ENCODE data around the gene NHERF1.
A peak's percentile ranks its signal among the peaks of the same experiment; 100 is the strongest.

Gene NHERF1

DNA sequence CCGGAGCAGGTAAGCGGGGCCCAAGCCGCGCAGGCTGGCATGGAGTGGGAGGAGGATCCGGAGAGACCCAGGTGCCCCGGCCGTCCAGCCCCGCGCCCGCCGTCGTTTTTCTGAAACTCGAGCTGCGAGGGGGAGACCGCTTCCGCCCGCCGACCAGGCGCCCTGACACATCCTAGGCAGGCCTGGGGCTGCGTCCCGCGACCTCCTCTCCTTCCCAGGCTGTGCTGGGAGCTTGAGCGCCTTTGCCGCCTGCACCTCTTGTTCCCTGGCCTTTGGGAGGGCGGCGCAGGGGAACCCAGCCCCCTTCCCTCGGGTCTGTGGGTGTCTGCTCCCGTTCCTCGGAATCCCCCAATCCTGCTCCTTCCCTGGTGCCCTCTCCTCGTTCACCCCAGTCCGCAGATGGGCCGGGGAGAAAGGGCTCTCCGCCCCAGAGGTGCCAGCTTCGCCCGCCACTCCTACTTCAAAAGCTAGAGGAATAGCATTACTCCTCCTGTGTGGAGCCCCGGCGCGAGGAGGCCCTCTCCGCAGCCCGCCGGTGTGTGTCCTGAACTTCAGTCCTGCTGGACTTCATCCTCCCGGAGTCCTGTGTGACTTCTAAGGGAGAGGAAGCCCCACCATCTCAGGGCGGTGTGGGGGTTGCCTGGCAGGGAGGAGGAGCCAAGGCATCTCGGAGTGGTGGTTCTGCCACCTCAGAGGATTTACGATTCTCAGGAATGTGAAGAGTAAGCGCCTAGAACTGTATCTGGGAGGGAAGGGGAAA, 1.0 kb downstream of the NHERF1 start:
- FAIRE-seq (peak; percentile 5), DNase-seq (ENCODE audit: low spot score) (peak; percentile 54)

DNA sequence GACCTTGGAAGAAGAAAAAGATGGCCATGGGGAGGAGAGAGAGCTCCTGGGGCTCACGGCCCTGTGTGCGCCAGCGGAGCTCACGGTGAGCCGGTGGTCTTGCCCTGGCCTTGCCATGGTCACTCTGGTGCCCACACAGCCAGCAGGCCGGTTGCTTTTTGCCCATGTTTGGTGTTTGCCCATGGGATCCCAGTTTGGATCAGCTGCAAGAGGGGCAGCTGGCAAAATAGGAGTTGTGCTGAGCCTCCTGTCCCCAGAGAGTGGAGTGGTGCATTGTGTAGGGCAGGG, 1.6 kb downstream of the NHERF1 start:
- DNase-seq (ENCODE audit: low spot score) (no peak), FAIRE-seq (no peak)

DNA sequence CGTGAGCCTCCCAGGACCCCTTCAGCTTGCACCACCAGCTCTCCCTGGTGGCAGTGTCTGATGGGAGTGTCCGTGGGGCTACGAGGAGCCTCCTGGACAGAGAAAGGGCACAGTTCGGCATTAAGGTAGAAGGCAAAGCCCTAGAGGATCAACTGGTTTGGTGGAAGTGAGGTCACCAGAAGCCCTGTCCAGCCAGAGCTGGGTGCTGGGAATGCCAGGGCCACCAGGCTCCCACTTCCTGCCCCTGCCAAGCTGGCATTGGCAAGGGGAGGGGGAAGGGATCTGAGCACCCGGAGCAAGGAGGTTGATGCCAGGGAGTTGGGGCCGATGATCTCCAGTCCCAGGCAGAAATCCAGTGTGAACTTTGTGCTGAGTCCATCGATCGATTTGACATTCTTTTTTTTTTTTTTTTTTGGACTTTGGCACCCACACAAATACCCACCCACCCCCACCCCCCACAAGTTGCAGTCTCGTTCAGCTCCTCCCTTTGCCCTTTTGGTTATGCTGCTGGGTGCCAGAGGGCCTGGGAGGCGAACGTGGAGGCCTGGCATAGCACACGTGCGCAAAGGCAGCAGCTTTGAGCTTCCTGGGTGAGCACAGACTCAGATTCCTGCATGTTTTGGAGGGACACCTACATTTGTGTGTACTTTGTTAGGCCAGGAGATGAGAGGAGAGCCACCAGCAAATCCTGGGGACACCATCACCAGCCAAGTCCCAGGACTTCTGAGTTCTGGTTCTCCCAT, 2.1 kb downstream of the NHERF1 start:
- DNase-seq (ENCODE audit: low spot score), result no peak
- FAIRE-seq, result no peak

DNA sequence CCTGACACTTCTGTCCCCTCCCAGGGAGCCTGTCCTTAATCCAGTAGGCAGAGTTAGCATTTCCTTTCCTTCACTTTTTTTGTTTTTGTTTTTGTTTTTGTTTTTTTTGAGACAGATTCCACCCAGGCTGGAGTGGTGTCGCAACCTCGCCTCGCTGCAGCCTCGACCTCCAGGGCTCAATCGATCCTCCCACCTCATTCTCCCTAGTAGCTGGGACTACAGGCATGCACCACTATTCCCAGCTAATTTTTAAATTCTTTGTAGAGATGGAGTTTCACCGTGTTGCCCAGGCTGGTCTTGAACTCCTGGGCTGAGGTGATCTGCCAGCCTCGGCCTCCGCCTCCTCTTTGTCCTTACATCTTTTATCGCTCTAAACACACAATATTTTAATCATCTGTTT, 4.0 kb downstream of the NHERF1 start:
- DNase-seq (ENCODE audit: low spot score), result no peak
- no peak for FAIRE-seq

DNA sequence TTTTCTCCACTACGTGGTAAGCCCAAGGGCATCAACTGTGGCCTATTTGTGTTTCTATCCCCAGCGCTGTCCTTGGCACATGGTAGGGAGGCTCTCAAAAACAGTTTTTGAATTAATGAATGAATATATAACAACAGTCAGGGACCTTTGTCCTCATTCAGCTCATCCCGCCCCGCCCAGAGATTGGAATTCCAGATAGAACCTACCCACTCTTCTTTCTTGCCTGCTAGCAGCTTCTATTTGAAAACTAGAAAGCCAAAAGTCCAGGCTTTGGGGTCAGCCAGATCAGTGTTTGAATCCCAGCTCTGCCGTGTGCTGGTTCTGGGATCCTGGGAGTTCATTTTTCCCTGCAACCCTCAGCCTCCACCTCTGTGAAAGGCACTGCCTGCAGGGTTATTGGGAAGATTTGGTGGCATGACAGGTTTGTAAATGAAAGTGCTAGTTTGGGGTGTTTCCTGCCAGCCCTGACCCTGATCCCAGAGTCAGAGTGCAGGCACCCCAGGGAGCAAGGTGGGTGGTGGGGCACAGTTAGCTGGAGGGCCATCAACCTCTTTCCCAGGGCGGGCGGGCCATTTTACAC, 4.5 kb downstream of the NHERF1 start:
- no peak for FAIRE-seq

DNA sequence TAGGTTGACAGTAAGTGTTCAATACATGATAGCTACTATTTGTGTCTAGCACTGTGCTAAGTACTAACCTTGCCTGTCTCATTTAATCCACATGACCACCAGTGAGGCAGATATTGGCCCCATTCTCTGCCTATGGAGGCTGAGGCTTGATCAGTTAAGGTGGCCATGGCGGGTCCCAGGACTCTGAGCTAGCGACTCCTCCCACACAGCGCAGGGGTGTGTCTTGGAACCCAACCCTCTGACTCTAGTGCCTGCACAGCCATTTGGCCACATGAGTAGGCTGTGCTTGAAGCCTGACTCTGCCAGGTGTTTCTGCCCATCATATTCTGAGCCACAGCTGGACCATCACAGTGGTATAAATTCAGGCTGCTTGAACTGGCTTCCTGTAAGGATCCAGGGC, 6.4 kb downstream of the NHERF1 start:
- FAIRE-seq, result no peak
- DNase-seq (ENCODE audit: low spot score), result no peak

More for the DNA sequence above, 4.5 kb downstream of the NHERF1 start:
- no peak for DNase-seq (ENCODE audit: low spot score)

DNA sequence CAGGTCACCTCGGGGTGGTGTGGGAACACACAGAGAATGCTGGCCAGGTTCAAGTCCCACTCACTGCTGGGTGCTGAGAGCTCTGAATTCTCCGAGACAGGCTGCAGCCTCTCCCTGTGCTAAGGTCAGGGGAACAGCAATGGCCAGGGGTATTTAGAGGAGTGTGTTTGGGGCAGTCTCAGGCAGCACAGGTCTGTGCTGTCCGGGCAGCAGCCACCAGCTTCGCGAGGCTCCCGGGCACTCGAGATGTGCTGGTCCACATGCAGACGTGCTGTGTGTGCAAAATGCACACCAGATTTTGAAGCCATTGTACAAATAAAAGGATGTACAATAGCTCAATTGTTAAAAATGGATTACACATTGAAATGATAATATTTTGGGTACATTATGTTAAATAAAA, 7.1 kb downstream of the NHERF1 start:
- FAIRE-seq (peak; percentile 63), DNase-seq (ENCODE audit: low spot score) (no peak)

DNA sequence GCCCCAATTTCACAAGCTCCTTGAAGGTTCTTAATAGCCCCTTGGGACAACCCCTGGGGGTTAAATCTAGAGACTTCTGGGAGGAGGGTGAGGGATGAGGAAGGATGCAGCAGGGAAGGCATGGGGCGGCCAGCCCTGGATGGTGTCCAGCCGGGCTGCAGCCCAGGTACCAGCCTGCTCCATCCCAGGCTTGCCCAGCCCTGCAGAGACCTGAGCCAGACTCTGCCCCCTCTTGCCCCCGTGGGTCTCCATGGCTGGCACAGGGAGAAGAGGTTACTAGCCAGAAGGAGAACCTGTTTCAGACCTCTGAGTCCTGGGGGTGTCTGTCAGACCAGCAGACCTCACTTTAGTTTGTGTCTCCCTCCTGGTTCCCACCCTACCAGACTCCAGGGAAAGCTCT, 8.5 kb downstream of the NHERF1 start:
- no peak for FAIRE-seq
- no peak for DNase-seq (ENCODE audit: low spot score)

DNA sequence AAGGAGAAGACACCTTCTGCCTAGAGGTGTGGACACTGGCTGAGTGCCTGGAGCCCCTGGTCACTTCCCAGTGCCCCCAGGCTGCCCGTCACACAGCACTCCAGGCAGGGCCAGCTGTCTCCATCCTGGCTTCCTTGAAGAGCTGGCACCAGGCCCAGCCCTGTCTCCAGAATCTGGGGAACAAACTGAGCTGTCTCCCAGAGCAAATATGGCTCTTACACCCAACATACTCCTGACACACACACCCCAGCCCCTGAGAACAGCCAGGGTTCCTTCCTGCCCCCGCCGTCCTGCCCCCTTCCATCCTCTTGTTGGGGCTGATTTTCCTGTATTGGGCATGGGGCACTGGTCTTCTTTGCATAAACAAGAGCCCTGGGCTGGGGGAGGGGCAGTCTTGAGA, 9.1 kb downstream of the NHERF1 start:
- DNase-seq (ENCODE audit: low spot score) (no peak), FAIRE-seq (no peak)

DNA sequence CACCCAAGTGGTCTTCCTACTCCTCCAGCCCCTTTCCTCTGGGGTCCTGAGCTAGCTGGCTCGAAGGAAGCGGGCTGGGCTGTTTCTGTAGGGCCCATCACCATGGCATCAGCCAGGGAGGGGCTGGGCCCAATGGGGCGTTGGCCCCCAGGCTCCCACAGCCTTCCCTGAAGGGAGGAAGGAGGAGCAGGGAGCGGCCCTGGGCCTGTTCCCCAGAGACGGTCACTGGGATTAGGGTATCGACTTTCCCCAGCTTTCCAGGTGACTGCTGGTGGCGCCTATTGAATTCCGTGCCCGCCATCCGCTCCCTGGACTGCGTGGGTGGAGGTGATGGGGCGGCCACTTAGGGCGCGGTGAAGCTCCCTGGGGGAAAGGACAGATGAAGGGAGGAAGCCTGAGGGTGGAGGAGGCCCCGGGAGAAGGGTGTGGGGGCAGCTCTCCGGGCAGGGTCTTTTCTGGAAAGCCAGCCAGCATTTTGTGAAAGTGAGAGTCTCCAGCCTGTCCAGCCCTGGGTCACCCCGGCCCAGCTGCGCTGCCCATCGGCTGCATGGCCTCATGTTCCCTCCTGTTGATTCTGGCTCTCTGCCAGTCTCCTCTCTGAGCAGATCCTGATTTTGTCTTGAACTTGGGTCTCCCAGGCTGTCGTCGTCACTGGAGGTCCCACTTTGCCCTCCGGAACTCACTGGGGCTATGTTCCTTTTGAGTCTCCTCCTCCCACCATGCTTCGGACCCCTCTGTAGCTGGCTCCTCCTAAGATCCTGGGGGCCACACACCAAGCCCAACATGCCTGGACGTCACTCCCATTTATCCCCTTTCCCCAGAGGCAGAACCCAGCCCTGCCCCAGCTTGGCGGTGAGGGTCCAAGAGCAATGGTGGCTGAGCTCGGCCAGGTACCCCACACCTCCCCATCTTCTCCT, 9.8 kb downstream of the NHERF1 start:
- DNase-seq (ENCODE audit: low spot score) (no peak), FAIRE-seq (peak; percentile 58)

DNA sequence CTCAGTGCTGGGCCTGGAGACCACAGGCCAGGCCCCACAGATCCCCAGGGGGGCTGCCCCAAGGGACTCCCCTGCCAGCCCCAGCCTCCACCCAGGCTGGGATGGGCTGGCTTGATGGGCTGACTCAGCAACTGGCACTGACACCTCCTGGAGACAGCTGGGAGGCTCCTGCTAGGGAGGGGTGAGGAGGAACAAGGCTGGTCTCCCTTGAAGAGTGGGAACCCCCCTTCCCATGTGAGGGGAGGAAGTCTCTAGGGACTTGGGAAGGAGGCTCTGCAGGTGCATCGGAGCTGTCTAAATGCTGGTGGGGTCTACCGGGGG, 10.4 kb downstream of the NHERF1 start:
- no peak for DNase-seq (ENCODE audit: low spot score)
- peak; percentile 32 for FAIRE-seq

DNA sequence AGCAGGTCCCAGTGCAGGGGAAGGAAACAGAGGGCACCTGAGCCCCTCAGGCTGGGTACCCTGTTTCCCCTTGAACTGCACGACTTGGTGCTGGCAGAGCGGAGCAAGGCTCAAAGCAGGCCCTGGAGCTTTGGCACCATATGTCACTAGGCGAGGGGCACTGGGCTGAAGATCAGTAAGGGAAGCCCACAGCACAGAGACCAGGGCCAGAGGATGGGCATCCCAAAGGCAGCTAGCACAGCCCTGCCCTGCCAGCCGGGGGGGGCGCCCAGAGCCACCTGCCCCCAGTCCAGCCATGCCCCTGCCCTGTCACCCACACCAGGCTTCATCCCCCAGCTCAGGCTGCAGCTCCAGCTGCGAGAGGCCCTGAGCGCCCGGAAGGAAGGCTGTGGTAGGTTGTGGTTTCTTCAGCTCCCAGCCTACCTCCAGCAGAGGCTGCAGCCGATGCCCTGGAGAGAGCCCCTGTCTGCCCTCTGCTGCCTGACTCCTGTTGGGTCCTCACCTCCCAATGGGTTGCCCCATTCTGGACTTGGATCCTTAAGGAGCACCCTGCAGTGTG, 10.9 kb downstream of the NHERF1 start:
- FAIRE-seq, result peak; percentile 86
- DNase-seq (ENCODE audit: low spot score), result no peak

DNA sequence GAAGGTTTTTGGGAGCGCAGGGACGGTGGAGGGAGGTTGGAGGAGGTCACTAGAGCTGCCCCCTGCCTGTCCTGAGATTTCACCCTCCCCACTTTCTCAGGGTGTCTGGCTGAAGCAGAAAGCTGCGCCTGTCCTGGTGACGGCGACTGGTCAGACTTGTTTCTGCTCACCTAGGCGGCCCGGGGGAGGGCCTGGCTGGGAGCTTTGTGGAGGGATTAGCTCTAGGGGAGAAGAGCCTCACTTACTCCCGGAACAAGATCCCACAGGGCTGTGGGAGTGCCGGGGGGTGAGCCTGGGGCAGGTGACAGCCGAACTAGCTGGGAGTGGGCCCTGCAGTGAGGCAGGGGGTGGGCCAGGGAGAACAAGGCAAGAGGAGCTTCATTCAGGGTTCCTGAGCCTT, 11.5 kb downstream of the NHERF1 start:
- no peak for DNase-seq (ENCODE audit: low spot score)
- FAIRE-seq, result no peak

DNA sequence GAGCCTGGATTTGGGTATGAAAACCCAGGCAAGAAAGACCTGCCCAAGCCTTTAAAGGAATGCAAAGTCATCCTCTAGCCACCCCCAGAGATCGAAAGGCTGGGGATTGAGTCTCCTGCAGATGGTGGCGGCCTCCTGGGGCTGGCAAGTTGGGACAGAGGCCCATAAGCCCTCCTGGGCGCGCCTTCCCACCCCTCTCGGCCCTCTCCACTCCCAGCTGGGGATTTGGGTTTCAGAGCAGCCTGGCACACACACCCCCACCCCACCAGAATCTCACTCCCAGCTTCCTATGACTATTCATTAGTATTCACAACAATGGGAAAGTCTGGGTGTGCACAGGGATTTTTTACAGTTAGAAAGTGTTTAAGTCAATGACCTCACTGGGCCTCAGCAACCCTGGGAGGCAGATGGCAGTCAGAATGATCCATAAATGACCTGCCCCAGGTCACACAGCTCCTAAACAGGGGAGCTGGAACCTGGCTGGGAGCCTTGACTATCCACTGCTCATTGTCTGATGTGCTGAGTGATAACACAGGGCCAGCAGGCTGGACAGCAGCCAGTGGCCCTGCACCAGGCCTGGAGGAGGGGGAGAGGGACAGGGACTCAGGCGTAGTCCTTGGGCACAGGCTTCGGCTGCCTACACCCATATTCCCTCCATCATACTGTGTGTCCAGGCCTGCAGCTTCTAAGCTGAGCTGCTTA, 12.1 kb downstream of the NHERF1 start:
- DNase-seq (ENCODE audit: low spot score), result no peak
- FAIRE-seq, result peak; percentile 56

DNA sequence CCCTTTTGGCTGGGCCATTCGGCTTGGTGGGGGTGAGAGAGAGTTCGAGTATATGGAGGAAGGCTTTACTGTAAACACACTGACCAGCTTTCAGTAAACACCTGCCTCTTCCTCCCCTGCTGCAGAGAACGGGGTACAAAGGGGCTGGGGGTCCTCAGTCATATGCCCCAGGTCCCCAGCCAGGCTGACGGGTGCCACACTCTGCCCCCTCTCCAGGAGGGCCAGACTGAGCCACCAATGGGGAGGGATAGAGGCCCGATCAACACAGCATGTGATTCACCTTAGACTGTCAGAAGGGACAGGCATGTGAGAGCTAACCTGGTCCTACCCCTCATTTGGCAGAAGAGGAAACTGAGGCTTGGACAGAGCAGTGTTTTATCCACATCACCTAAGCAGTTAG, 13.0 kb downstream of the NHERF1 start:
- no peak for FAIRE-seq
- no peak for DNase-seq (ENCODE audit: low spot score)

DNA sequence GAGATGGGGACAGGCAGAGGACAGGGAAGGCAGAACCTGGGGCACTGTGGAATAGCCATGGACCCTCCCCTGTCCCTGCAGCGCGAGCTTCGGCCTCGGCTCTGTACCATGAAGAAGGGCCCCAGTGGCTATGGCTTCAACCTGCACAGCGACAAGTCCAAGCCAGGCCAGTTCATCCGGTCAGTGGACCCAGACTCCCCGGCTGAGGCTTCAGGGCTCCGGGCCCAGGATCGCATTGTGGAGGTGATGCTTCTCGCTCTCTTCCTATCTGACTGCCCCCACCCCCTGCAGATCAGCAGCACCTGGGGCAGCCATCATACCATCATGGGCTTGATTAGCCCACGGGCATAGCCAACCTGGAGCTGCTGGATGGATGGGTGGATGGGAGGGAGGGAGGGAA, 13.5 kb downstream of the NHERF1 start:
- DNase-seq (ENCODE audit: low spot score), result no peak
- FAIRE-seq, result no peak

DNA sequence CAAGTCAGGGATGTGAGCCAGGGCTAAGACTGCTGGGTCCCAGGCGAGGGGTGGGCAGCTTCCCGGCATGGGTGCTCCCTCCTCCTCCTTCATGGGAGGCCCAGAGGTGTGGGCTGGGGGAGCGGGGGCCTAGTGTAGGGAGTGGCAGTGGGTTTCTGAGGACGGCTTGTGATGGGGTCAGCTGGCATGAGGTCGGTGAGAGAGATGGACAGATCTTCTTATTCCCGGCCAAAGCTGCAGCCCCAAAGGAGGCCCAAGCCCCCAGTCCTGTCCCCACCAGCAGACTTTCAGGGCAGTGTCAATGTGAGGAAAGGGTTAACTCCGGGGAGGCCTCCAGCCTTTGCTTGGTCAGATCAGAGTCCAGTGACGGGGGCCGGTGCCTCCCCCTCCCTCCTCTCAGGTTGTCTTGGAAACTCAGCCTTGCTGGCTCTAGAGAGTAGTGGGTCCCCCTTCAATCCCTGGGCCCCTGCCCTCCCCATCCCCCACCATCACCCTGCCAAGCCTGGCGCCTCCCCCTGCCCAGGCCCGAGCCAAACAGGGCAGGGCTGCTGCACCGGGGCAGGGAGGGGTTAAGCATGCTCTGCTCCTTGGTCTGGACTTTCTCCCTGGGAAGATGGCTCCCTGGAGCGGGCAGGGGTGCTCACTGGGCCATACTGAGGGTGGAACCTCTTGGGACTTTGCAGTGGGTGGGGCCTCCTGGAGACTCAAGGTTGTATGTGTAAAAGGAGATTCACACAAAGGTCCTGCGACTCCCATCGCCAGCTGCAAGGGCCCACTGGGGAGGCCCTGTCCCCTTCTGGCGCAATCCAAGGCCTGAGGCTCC, 15.3 kb downstream of the NHERF1 start:
- FAIRE-seq, result no peak

DNA sequence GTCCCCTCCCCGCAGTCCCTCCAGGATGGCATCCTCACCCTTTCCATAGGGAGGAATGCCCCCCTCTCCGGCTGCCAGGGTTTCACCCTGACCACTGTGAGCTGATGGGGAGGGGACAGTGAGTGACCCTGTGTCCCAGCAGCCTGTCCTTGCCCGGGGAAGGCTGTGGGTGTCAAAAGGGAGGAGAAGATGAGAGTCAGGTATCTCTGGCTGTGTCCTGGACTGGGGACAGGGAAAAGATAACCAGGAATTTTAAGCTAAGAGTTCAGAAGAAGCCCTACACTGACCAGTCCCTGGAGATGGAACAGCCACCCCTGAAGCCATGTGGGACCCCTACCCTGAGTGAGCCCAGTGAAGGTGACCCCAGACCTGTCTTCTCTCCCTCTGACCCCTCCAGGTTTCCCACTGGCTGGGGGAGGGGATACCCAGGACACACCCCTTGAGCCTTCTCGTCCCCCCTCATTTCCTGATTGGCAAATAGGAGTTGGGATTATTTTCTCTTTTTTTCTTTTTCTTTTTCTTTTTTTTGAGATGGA, 16.4 kb downstream of the NHERF1 start:
- DNase-seq (ENCODE audit: low spot score), result no peak
- no peak for FAIRE-seq

More for the DNA sequence above, 15.3 kb downstream of the NHERF1 start:
- no peak for DNase-seq (ENCODE audit: low spot score)

DNA sequence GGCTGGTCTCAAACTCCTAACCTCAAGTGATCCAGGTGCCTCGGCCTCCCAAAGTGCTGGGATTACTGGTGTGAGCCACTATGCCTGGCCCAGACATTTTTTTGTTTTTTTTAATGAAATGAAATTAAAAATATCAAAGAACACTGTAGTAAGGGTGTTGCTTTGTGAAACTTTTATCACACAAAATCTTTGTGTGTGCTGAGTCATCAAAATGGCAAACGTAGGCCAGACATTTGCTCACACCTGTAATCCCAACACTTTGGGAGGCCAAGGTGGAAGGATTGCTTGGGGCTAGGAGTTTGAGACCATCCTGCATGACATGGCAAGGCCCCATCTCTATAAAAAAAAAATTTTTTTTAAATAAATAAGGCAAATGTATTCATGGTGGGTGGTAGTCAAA, 18.0 kb downstream of the NHERF1 start:
- FAIRE-seq (no peak), DNase-seq (ENCODE audit: low spot score) (no peak)

DNA sequence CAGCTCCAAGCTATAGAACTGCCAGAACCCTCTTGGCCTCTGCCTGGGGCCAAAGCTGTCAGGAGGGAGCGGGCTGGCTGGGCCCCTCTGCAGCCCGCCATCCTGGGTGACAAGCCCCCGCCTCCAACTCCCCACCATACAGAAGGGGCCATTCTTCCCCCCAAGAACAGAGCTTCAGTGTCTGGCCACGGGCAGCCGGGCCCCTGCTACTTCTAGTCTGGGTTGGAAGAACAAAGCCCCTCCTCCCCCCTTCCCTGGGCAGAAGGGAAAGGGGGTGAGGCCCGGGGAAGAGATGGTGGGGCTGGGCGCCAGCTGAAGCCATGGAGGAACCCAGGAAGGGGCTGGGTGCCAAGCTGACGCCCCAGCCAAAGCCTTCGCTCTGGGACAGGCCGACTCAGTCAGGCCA, 18.7 kb downstream of the NHERF1 start:
- DNase-seq (ENCODE audit: low spot score) (no peak), FAIRE-seq (no peak)

Data from urothelium cell line (cell line).